ENCODE data around the gene SLC5A1.
A peak's percentile ranks its signal among the peaks of the same experiment; 100 is the strongest.

Gene SLC5A1

DNA sequence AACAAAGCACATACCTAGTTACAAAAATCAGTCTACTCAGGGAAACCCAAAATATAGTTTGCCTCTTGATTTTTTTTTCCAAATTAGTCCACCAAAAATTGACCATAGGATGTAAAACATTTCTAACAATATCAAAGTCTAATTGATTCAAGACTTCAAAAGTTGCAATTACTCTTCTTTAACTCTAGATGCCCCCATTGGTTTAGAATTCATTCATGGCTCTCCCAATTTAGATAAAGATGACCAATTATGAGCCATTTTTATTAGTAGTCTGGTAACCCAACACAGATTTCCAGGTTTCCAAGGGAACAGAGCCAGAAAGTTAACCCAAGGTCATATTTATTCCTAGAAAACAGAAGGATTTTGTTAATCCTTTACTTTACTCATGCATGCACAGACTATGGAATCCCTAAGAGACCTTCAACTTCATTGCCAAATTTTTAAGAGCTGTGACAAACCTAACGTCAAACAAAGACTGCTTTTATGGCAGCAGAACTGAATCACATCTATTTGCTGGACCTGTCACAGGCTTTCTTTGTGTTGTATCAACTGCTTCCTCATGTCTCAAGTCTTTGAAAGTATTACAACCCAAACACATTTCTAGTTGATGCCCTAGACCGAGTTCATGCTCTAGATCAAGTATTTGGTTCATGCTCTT, 60.7 kb downstream of the SLC5A1 start (continued):
- no peak for TF ChIP-seq ESRRG (CRISPR knock-in tag; IDR thresholded peaks at IDR 0.05)
- TF ChIP-seq ZC3H10 (CRISPR knock-in tag; IDR thresholded peaks at IDR 0.05): no peak
- no peak for TF ChIP-seq ZFP30 (CRISPR knock-in tag; IDR thresholded peaks at IDR 0.05)
- no peak for TF ChIP-seq CSDC2 (CRISPR knock-in tag; IDR thresholded peaks at IDR 0.05)
- TF ChIP-seq ARNTL (CRISPR knock-in tag; IDR thresholded peaks at IDR 0.05; ENCODE audit: borderline replicate concordance, low read depth): no peak

DNA sequence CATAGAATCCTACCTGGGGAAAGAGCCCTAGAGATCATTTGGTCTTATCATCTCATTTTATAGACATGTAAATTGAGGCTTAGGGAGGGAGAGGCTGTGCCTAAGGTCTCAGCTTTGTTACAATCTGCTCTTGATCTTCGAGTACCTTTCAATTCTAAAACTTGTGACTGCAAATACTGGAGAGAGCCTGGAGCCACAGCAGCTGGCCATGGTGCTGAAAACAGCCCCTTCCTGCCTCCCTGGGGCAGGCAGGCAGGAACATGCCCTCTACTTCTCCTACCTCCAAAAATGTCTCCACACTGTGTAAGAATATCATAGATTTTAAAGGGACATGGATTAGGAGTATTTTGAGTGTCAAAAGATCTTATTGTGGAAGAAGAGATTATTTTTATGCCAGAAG, 63.9 kb downstream of the SLC5A1 start:
- TF ChIP-seq GLIS3 (CRISPR knock-in tag; IDR thresholded peaks at IDR 0.05) (no peak), ESRRG (CRISPR knock-in tag; IDR thresholded peaks at IDR 0.05) (no peak), BACH2 (CRISPR knock-in tag; IDR thresholded peaks at IDR 0.05; ENCODE audit: borderline replicate concordance) (no peak), ARNTL (CRISPR knock-in tag; IDR thresholded peaks at IDR 0.05; ENCODE audit: borderline replicate concordance, low read depth) (no peak), ZNF565 (CRISPR knock-in tag; conservative IDR thresholded peaks at IDR 0.05; ENCODE audit: low read depth) (no peak)
- ATAC-seq: 0 out of 3 replicates have a peak, but pooled peaks have one; percentile 43

DNA sequence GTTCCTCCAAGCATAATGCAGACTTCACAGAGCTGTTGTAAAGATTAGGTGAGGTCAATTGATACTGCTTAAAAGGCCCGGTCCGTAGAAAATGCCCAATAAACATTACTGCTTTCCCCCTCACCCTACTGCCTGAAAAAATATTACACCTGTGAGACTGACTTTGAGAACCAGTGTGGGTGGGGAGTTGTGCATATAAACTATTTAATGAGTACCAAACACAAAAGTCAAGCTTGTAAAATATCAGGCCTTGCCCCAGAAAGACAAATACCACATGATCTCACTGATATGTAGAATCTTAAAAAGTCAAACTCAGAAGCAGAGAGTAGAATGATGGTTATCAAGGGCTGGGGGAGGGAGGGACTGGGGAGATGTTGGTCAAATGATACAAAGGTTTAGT, 69.3 kb downstream of the SLC5A1 start:
- ATAC-seq: no peak
- TF ChIP-seq, protein P1, sequence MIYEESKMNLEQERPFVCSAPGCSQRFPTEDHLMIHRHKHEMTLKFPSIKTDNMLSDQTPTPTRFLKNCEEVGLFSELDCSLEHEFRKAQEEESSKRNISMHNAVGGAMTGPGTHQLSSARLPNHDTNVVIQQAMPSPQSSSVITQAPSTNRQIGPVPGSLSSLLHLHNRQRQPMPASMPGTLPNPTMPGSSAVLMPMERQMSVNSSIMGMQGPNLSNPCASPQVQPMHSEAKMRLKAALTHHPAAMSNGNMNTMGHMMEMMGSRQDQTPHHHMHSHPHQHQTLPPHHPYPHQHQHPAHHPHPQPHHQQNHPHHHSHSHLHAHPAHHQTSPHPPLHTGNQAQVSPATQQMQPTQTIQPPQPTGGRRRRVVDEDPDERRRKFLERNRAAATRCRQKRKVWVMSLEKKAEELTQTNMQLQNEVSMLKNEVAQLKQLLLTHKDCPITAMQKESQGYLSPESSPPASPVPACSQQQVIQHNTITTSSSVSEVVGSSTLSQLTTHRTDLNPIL (CRISPR knock-in tag; IDR thresholded peaks at IDR 0.05; ENCODE audit: low read depth): no peak

DNA sequence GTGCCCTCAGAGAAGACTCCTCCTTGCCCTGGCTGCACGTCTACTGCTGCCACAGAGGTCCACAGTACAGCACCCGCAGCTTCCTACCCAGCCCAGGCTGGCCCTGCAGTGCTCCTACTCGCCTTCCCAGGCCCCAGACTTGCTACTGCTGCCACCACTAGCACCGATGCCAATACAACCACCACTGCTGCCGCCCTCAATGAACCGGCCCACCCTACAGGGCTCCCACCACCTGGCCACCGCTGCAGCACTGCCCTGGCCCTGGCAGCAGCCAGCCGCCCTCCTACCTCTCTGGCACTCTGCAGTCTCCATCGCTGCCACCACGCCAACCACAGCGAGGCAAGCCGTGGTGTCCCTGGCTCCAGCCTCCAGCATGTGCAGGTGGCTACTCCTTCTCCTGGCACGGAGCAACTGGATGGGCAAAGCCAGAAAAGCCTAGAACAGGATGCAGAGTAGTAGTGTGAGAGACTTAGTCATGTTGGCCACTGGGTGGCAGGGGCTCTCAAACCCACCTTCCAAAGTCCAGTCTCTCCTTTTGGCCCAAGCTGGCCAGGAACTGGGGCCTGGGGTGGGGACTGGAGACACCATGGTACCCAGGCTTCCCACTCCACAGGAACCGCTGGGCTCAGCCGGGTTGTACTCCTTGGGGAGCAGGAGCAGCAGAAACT, 76.6 kb downstream of the SLC5A1 start:
- no peak for ATAC-seq
- TF ChIP-seq SNAI2 (CRISPR knock-in tag; IDR thresholded peaks at IDR 0.05) (no peak), TCF4 (CRISPR knock-in tag; IDR thresholded peaks at IDR 0.05; ENCODE audit: borderline replicate concordance) (no peak), ZFP30 (CRISPR knock-in tag; IDR thresholded peaks at IDR 0.05) (no peak), RARB (CRISPR knock-in tag; IDR thresholded peaks at IDR 0.05) (no peak), ZFP3 (CRISPR knock-in tag; IDR thresholded peaks at IDR 0.05) (no peak), ZNF565 (CRISPR knock-in tag; conservative IDR thresholded peaks at IDR 0.05; ENCODE audit: low read depth) (no peak), ISL1 (CRISPR knock-in tag; IDR thresholded peaks at IDR 0.05) (no peak)
- TF ChIP-seq, protein P2, sequence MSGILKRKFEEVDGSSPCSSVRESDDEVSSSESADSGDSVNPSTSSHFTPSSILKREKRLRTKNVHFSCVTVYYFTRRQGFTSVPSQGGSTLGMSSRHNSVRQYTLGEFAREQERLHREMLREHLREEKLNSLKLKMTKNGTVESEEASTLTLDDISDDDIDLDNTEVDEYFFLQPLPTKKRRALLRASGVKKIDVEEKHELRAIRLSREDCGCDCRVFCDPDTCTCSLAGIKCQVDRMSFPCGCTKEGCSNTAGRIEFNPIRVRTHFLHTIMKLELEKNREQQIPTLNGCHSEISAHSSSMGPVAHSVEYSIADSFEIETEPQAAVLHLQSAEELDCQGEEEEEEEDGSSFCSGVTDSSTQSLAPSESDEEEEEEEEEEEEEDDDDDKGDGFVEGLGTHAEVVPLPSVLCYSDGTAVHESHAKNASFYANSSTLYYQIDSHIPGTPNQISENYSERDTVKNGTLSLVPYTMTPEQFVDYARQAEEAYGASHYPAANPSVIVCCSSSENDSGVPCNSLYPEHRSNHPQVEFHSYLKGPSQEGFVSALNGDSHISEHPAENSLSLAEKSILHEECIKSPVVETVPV (CRISPR knock-in tag; IDR thresholded peaks at IDR 0.05): no peak

DNA sequence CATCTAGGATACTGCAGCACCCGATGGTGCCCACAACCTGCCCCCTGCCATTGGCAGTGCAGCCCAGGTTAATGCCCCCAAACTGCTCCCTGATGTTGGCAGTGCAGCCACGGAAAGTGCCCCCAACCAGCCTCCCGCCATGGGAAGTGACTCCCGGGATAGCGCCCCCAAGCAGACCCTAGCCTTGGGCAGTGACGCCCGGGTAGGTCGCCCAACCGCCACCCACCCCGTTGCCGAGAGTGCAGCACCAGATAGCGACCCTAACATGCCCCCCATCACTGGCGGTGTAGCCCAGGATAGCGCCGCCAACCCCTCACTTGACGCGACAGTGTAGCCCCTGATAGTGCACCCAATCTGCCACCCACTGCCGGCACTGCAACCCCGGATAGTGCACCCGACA, 77.5 kb downstream of the SLC5A1 start:
- TF ChIP-seq CSDC2 (CRISPR knock-in tag; IDR thresholded peaks at IDR 0.05) (no peak), TCF4 (CRISPR knock-in tag; IDR thresholded peaks at IDR 0.05; ENCODE audit: borderline replicate concordance) (no peak), OSR1 (CRISPR knock-in tag; IDR thresholded peaks at IDR 0.05) (no peak), RARB (CRISPR knock-in tag; IDR thresholded peaks at IDR 0.05) (no peak), GLIS3 (CRISPR knock-in tag; IDR thresholded peaks at IDR 0.05) (no peak), ZNF70 (CRISPR knock-in tag; IDR thresholded peaks at IDR 0.05) (no peak)
- TF ChIP-seq, protein P2 (CRISPR knock-in tag; IDR thresholded peaks at IDR 0.05): no peak
- TF ChIP-seq, protein P3, sequence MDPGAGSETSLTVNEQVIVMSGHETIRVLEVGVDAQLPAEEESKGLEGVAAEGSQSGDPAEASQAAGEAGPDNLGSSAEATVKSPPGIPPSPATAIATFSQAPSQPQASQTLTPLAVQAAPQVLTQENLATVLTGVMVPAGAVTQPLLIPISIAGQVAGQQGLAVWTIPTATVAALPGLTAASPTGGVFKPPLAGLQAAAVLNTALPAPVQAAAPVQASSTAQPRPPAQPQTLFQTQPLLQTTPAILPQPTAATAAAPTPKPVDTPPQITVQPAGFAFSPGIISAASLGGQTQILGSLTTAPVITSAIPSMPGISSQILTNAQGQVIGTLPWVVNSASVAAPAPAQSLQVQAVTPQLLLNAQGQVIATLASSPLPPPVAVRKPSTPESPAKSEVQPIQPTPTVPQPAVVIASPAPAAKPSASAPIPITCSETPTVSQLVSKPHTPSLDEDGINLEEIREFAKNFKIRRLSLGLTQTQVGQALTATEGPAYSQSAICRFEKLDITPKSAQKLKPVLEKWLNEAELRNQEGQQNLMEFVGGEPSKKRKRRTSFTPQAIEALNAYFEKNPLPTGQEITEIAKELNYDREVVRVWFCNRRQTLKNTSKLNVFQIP (CRISPR knock-in tag; IDR thresholded peaks at IDR 0.05; ENCODE audit: borderline replicate concordance, low read depth): no peak
- ATAC-seq: no peak

DNA sequence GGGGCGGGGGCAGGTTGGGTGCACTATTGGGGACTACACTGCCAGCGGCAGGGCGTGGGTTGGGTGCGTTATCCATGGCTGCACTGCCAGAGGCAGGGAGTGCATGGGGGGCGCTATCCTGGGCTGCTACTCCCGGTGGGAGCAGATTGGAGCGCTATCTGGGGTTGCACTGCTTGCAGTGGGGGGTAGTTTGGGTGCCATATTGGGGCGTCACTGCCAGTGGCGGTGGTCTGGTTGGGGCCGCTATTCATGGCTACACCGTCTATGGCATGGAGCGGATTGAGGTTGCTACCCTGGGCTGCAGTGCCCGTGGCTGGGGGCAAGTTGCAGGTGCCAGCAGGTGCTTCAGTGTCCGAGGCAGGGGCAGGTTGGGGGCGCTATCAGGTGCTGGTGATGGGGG, 79.8 kb downstream of the SLC5A1 start:
- no peak for ATAC-seq
- TF ChIP-seq, protein P3 (CRISPR knock-in tag; IDR thresholded peaks at IDR 0.05; ENCODE audit: borderline replicate concordance, low read depth): no peak
- no peak for TF ChIP-seq ARNTL (CRISPR knock-in tag; IDR thresholded peaks at IDR 0.05; ENCODE audit: borderline replicate concordance, low read depth)
- TF ChIP-seq, protein P2 (CRISPR knock-in tag; IDR thresholded peaks at IDR 0.05): no peak
- no peak for TF ChIP-seq TCF4 (CRISPR knock-in tag; IDR thresholded peaks at IDR 0.05; ENCODE audit: borderline replicate concordance)
- no peak for TF ChIP-seq ZC3H10 (CRISPR knock-in tag; IDR thresholded peaks at IDR 0.05)
- TF ChIP-seq ZNF8 (CRISPR knock-in tag; IDR thresholded peaks at IDR 0.05): no peak
- TF ChIP-seq, protein P4, sequence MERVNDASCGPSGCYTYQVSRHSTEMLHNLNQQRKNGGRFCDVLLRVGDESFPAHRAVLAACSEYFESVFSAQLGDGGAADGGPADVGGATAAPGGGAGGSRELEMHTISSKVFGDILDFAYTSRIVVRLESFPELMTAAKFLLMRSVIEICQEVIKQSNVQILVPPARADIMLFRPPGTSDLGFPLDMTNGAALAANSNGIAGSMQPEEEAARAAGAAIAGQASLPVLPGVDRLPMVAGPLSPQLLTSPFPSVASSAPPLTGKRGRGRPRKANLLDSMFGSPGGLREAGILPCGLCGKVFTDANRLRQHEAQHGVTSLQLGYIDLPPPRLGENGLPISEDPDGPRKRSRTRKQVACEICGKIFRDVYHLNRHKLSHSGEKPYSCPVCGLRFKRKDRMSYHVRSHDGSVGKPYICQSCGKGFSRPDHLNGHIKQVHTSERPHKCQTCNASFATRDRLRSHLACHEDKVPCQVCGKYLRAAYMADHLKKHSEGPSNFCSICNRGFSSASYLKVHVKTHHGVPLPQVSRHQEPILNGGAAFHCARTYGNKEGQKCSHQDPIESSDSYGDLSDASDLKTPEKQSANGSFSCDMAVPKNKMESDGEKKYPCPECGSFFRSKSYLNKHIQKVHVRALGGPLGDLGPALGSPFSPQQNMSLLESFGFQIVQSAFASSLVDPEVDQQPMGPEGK (CRISPR knock-in tag; IDR thresholded peaks at IDR 0.05; ENCODE audit: borderline replicate concordance): no peak
